ENCODE measurements around the gene PTPN23.

DNA sequence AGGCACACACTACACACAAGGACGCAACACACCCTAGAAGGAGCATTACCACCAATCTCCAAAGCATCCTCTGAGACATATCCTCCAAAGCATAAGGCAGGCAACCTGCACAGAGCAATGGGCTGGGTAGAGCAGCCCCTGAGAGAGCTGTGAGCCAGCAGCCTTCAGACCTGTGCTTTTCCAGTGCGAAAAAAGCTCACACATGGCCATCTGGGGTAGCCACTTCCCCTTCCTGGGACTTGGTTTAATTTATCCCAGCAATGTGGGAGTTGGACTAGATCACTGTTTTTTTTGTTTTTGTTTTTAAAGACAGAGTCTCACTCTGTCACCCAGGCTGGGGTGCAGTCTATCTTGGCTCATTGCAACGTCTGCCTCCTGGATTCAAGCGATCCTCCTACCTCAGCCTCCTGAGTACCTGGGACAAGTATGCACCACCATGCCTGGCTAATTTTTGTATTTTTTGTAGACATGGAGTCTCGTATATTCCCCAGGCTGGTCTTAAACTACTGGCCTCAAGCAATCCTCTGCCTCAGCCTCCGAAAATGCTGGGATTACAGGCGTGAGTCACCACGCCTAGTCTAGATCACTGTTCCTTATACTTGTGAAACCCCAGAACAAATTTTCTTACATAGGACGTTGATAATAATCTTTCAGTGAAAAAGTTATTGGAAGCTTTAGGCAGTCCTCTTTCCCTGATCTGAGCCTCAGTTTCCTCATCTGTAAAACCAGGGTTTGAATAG, 18.9 kb downstream of the PTPN23 start:
- no peak for TF ChIP-seq POLR2A (IDR thresholded peaks at IDR 0.05)
- TF ChIP-seq CTCF (IDR thresholded peaks at IDR 0.05) = no peak
- no peak for TF ChIP-seq POLR2AphosphoS5 (IDR thresholded peaks at IDR 0.05; ENCODE audit: insufficient read depth in 1 of 2, low read depth in 1 of 2)

All from vagina (tissue), 2 donors.